Ishikawa (cell line): ENCODE measurements around the gene IP6K3.

Experiments used
- CEBPB ChIP-seq: IDR thresholded peaks from 2 replicates; pipeline ENCODE4 v1.6.1; 2012
- CREB1 ChIP-seq: IDR thresholded peaks from 2 replicates; pipeline ENCODE4 v1.6.1; 2012; ENCODE audit warnings: low read depth
- EGR1 ChIP-seq: IDR thresholded peaks from 2 replicates; pipeline ENCODE4 v1.6.1; 2012
- EP300 ChIP-seq: IDR thresholded peaks from 2 replicates; pipeline ENCODE4 v1.6.1; 2012; ENCODE audit warnings: borderline replicate concordance
- FOXM1 ChIP-seq: IDR thresholded peaks from 2 replicates; pipeline ENCODE4 v1.6.1; 2012; ENCODE audit warnings: low read depth, borderline replicate concordance
- RAD21 ChIP-seq: IDR thresholded peaks from 2 replicates; pipeline ENCODE4 v1.6.1; 2012; ENCODE audit warnings: low read depth
- REST ChIP-seq: IDR thresholded peaks from 2 replicates; pipeline ENCODE4 v1.6.1; 2012; ENCODE audit warnings: low read depth, mild to moderate bottlenecking
- TAF1 ChIP-seq: IDR thresholded peaks from 2 replicates; pipeline ENCODE4 v1.6.1; 2012; ENCODE audit warnings: low read depth, mild to moderate bottlenecking
- TCF12 ChIP-seq: IDR thresholded peaks from 2 replicates; pipeline ENCODE4 v1.6.1; 2012; ENCODE audit warnings: low read depth
- TEAD4 ChIP-seq: IDR thresholded peaks from 2 replicates; pipeline ENCODE4 v1.6.1; 2012
- YY1 ChIP-seq: IDR thresholded peaks from 2 replicates; pipeline ENCODE4 v1.6.1; 2012; ENCODE audit warnings: low read depth
- ZBTB7A ChIP-seq: IDR thresholded peaks from 2 replicates; pipeline ENCODE4 v1.6.1; 2012; ENCODE audit warnings: low read depth
- TF ChIP-seq, protein P1 (sequence below): IDR thresholded peaks from 2 replicates; pipeline ENCODE4 v1.6.1; 2012

DNA sequence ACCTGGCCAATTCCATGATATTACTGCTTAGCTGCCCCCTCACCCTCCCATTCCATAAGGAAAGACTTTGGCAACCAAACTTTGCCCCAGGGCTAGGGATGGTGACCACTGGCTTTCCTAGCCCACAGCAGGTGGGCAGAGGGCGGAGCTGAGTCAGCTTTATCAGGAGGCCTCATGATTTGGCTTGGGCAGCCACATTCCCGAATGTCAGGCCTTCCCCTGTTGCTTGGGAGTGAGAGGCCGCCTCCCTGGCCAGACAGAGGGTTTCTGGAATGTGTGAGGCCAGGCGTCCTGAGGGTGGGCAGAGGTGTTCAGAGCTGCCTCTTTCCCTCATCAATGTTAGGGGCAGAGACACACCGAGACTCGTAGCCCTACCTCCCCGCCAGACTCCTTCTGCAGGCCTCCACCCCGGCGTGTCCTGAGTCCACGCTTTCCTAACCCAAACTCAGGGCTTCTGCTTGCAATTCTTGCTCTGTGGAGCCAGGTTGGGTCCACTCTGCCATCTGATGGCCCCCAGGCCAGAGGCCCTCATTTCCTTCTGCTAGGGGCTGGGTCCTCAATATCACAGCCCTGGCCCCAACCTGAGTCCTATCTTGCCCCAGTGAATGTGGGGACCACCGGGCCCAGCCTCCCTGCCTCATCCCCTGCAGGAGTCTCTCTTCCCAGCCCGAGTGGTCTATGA lies 54.5 kb downstream of the IP6K3 start:
- no peak for TF ChIP-seq EP300
- no peak for TF ChIP-seq FOXM1
- no peak for TF ChIP-seq ZBTB7A
- TF ChIP-seq YY1, result no peak
- no peak for TF ChIP-seq REST
- TF ChIP-seq TAF1, result no peak
- TF ChIP-seq, protein P1, sequence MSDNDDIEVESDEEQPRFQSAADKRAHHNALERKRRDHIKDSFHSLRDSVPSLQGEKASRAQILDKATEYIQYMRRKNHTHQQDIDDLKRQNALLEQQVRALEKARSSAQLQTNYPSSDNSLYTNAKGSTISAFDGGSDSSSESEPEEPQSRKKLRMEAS, result no peak
- no peak for TF ChIP-seq TEAD4
- TF ChIP-seq CREB1, result no peak
- TF ChIP-seq EGR1, result no peak
- TF ChIP-seq TCF12, result no peak
- TF ChIP-seq CEBPB, result no peak
- TF ChIP-seq RAD21, result no peak
